ENCODE results near the gene IKZF3. TPM values are rescaled to one million over a fixed set of nuclear protein-coding genes. Genes with fewer than 3 reads are reported as not detected.
"Not testable (repeated sequence)": the region's sequence is repeated elsewhere in the genome, so short reads cannot be mapped to it uniquely, and the experiment has no call there.

IKZF3 gene
- total RNA-seq, 4 donors from 2014 or later, result 0.30 to 1.9 (median 1.0) TPM

GRCh38 chr17:39867084-39867879 lies 3.2 kb upstream of the IKZF3 start:
- H3K4me3 ChIP-seq, result peak overlapping the region in 1 of 4 donors; percentile 34
- H3K4me1 ChIP-seq, result peaks cover 0 to 14% (median 6%) of the 10 kb centered on the region in 4 donors
- H3K27ac ChIP-seq, result peak overlapping the region in 1 of 4 donors; percentile 51
- peaks cover 0 to 21% (median 0%) of the 10 kb centered on the region in 4 donors for H3K9me3 ChIP-seq
- peaks cover 0 to 78% of the 10 kb centered on the region in 2 donors for H3K27me3 ChIP-seq
- H3K36me3 ChIP-seq, result no peaks in the 10 kb centered on the region
- 85 to 86% methylated on average over 21 of the region's 21 CpGs for WGBS, 2 donors
- no peak for TF ChIP-seq CTCF (IDR thresholded peaks at IDR 0.05)
- TF ChIP-seq EP300 (IDR thresholded peaks at IDR 0.05), result no peak
- TF ChIP-seq POLR2A (IDR thresholded peaks at IDR 0.05), result no peak
- no peak for DNase-seq (ENCODE audit: low spot score in 2 of 2)

- Histone ChIP-seq H3K27me3 (peaks cover 0 to 89% of the 10 kb centered on the region in 2 donors), H3K36me3 (no peaks in the 10 kb centered on the region), H3K4me1 (peaks cover 0 to 14% (median 6%) of the 10 kb centered on the region in 4 donors), H3K4me3 (no peak overlapping the region), H3K9me3 (peaks cover 0 to 21% (median 0%) of the 10 kb centered on the region in 4 donors), H3K27ac (peak overlapping the region in 1 of 4 donors; percentile 2)
- DNase-seq (ENCODE audit: low spot score in 2 of 2), result no peak
- TF ChIP-seq EP300 (IDR thresholded peaks at IDR 0.05) (no peak), CTCF (IDR thresholded peaks at IDR 0.05) (no peak), POLR2A (IDR thresholded peaks at IDR 0.05) (no peak)
- 88 to 89% methylated on average over 8 of the region's 8 CpGs for WGBS, 2 donors
Observed at GRCh38 chr17:39866013-39866730, 2.1 kb upstream of the IKZF3 start.

- H3K27me3 ChIP-seq, result peaks cover 0 to 98% of the 10 kb centered on the region in 2 donors
- H3K36me3 ChIP-seq, result no peaks in the 10 kb centered on the region
- DNase-seq (ENCODE audit: low spot score in 2 of 2), result no peak
- WGBS, 2 donors, result 61 to 70% methylated on average over 7 of the region's 7 CpGs
- peak overlapping the region in 2 of 4 donors; percentile 23 to 35 for H3K4me3 ChIP-seq
- H3K4me1 ChIP-seq, result peaks cover 0 to 14% (median 6%) of the 10 kb centered on the region in 4 donors
- H3K9me3 ChIP-seq, result peaks cover 0 to 17% (median 0%) of the 10 kb centered on the region in 4 donors
- peak overlapping the region in 1 of 4 donors; percentile 58 for H3K27ac ChIP-seq
- no peak for TF ChIP-seq POLR2A (IDR thresholded peaks at IDR 0.05)
- no peak for TF ChIP-seq CTCF (IDR thresholded peaks at IDR 0.05)
- no peak for TF ChIP-seq EP300 (IDR thresholded peaks at IDR 0.05)
Observed at GRCh38 chr17:39863244-39863917, 731 bp downstream of the IKZF3 start.

GRCh38 chr17:39861235-39861634 lies 2.9 kb downstream of the IKZF3 start:
- H3K9me3 ChIP-seq, result peaks cover 0 to 3% (median 0%) of the 10 kb centered on the region in 4 donors
- no peaks in the 10 kb centered on the region for H3K36me3 ChIP-seq
- no peak for TF ChIP-seq CTCF (IDR thresholded peaks at IDR 0.05)
- TF ChIP-seq EP300 (IDR thresholded peaks at IDR 0.05), result no peak
- TF ChIP-seq POLR2A (IDR thresholded peaks at IDR 0.05), result no peak
- no peak for DNase-seq (ENCODE audit: low spot score in 2 of 2)
- 90 to 92% methylated on average over 5 of the region's 5 CpGs for WGBS, 2 donors
- peaks cover 0 to 10% (median 6%) of the 10 kb centered on the region in 4 donors for H3K4me1 ChIP-seq
- peak overlapping the region in 1 of 4 donors; percentile 43 for H3K27ac ChIP-seq
- H3K27me3 ChIP-seq, result peaks cover 0 to 82% of the 10 kb centered on the region in 2 donors
- H3K4me3 ChIP-seq, result peak overlapping the region in 1 of 4 donors; percentile 13

- 90% methylated on average over 9 of the region's 9 CpGs for WGBS, 2 donors
- peaks cover 0 to 49% of the 10 kb centered on the region in 2 donors for H3K27me3 ChIP-seq
- not testable (repeated sequence) for H3K9me3 ChIP-seq; H3K4me1 ChIP-seq; DNase-seq (ENCODE audit: low spot score in 2 of 2); H3K4me3 ChIP-seq; H3K36me3 ChIP-seq; H3K27ac ChIP-seq
Observed at GRCh38 chr17:39855911-39856649, 8.0 kb downstream of the IKZF3 start.
